Measurements from ENCODE around the gene FAM114A2. TPM values are rescaled to one million over a fixed set of nuclear protein-coding genes. Genes with fewer than 3 reads are reported as not detected.

Gene FAM114A2
- total RNA-seq, result 29.6 and 42.3 TPM in 2 replicates

GRCh38 chr5:154038707-154039457 is at the start of gene FAM114A2, which contains the start of gene MFAP3:
Gene FAM114A2 (minus strand): TSS chr5:154038910. CDS start chr5:154034953, 3,957 bp downstream.
Gene MFAP3 (plus strand): TSS chr5:154038967. CDS start chr5:154049723, 10,756 bp downstream.
- DNase-seq (ENCODE audit: low read depth), result peak; percentile 88
- TF ChIP-seq CTCF (IDR thresholded peaks at IDR 0.05; ENCODE audit: insufficient read depth, low read depth, low read length), result no peak
- H3K4me3 ChIP-seq (ENCODE audit: low read depth, low read length), result peak within 1 kb of the TSS; percentile 90

DNA sequence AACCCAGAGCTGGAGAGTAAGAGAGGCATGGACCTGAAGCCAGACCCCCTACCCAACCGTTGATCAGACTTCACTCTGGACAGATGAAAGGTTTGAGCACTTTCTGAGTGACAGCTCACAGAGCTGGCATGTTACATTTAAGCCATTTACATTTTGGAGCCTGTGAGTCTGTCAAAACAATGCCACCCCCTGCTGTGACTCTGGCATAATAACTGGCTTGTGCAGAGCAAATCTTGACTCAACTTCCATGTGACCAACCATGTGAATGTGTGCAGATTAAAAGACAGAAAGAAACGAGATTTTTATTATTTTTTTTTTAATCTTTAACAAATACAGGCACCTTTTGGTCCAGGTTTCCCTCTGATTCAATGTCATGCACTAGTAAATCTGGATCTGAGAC is 48.5 kb upstream of the FAM114A2 start:
- no peak overlapping the region for H3K4me3 ChIP-seq (ENCODE audit: low read depth, low read length)
- no peak for TF ChIP-seq CTCF (IDR thresholded peaks at IDR 0.05; ENCODE audit: insufficient read depth, low read depth, low read length)
- DNase-seq (ENCODE audit: low read depth), result no peak

DNA sequence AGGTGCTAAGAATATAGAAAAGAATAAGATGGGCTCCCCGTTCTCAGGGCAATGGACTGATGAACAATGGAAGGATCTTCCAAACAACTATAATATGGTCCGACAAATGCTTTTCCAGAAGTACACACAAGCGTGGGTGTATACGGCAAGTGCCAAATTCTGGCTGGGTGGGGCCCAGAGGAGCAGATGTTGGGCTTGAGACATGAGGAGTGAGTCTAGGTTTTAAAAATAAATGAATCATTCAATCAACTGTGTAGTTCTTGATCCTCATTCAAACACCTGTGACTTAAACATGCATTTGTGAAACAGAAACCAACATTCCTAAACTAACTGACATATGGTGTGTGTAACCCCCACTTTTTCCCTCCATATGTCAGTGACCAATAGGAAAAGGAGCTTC is 47.9 kb upstream of the FAM114A2 start:
- H3K4me3 ChIP-seq (ENCODE audit: low read depth, low read length), result no peak overlapping the region
- no peak for TF ChIP-seq CTCF (IDR thresholded peaks at IDR 0.05; ENCODE audit: insufficient read depth, low read depth, low read length)
- no peak for DNase-seq (ENCODE audit: low read depth)

DNA sequence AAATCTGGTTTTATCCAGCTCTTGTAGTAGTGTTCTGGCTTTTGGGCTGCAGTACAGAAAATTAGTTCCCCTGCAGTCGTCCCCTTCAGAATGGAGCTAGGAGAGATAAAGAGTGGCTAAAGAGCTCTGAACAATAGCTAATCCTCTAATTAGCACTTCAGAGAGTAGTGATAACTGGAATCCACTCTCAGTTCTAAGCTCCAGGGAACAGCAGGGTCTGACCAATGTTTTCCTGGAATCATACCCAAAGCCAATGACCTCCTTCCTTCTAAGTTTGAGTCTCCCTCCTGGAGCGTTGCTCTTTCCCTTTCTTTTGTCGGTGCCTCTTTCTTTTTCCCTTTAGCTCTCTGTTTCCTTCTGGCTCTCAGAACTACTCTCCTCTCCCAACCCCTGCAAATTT is 47.4 kb upstream of the FAM114A2 start:
- TF ChIP-seq CTCF (IDR thresholded peaks at IDR 0.05; ENCODE audit: insufficient read depth, low read depth, low read length), result no peak
- no peak for DNase-seq (ENCODE audit: low read depth)
- no peak overlapping the region for H3K4me3 ChIP-seq (ENCODE audit: low read depth, low read length)

DNA sequence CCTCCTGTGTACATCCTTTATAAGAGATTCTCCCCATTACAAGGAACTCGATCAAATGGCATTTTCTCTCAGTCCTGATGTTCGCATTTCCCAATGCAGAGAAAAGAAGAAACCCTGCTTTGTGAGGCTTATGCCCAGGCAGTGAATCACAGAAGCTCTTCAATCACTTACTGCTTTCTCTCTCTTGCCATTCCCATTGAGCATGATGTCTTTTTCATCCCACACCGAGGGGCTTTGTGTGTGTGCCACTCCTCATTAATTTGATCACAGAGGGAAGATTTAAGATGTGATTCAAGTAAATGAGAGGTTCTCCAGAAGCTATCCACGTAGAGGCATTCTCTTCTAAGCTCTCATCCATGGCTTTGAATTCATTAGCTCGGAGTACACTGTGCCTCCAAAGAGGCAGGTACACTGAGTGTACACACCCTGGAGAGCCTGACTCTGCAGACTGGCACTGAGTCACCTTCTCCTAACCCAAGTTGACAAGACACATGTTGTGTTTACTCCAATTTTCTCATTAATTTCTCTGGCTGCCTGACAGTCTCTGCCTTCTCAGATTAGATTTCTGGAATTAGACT is 45.4 kb upstream of the FAM114A2 start:
- H3K4me3 ChIP-seq (ENCODE audit: low read depth, low read length), result no peak overlapping the region
- no peak for TF ChIP-seq CTCF (IDR thresholded peaks at IDR 0.05; ENCODE audit: insufficient read depth, low read depth, low read length)
- no peak for DNase-seq (ENCODE audit: low read depth)

DNA sequence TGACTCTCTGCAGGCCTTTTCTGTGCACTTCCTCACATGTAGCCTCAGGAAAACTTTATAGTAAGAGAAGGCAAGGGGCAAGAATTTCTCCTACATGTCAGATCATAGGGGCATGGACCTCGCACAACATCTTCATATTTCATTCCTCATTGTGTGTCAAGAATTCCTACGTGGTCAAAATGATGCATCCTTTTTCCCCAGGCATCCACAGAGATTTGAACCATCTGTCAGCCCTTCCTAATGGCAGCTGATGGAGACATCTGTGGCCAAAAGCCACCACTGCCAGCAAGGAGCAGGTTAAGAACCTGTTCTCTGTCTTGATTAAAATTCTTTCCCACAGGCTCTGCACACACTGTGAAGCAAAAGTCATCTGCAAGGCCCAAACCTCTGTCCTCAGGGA is 42.5 kb upstream of the FAM114A2 start:
- no peak for DNase-seq (ENCODE audit: low read depth)
- TF ChIP-seq CTCF (IDR thresholded peaks at IDR 0.05; ENCODE audit: insufficient read depth, low read depth, low read length), result no peak

More for the DNA sequence above, 42.5 kb upstream of the FAM114A2 start:
- no peak overlapping the region for H3K4me3 ChIP-seq (ENCODE audit: low read depth, low read length)
